ENCODE measurements around the gene SLC22A31. TPM values are rescaled to one million over a fixed set of nuclear protein-coding genes. Genes with fewer than 3 reads are reported as not detected.
A peak's percentile ranks its signal among the peaks of the same experiment; 100 is the strongest.

Gene SLC22A31
- total and polyA plus RNA-seq, 9 of the 15 experiments (the other 6 are each of a cell fraction or from before 2014, with no cell fraction given) = 0.29 to 2.2 (median 0.47) TPM; not detected in 3

DNA sequence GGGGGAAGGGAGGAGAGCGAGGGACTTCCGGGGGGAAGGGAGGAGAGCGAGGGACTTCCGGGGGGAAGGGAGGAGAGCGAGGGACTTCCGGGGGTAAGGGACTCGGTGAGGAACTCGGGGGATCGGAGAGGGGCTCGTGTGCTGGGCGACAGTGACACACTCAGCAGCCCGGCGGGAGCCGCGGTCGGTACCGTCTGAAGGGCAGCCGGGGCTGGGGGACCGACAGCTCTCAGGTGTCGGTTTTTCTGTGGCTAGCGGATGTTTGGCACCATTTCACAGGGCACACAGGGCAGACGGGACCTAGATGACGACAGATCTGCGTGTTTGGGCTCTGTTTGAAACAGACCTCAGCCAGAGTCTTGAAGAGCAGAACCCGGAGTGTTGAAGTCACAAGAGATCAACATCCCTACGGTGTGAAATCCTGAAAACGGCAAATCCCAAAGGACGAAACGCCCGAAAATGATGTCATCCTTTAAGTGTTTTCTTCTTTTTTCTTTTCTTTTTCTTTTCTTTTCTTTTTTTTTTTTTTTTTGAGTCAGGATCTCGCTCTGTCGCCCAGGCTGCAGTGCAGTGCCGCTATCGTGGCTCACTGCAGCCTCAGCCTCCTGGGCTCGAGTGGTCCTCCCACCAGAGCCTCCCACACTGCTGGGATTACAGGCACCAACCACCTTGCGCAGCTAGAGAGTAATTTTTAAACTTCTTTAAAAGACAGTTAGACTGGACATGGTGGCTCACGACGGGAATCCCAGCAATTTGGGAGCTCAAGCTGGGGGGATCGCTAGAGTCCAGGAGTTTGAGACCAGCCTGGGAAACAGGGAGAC lies 41.1 kb upstream of the SLC22A31 start (continued):
- TF ChIP-seq, protein P1, sequence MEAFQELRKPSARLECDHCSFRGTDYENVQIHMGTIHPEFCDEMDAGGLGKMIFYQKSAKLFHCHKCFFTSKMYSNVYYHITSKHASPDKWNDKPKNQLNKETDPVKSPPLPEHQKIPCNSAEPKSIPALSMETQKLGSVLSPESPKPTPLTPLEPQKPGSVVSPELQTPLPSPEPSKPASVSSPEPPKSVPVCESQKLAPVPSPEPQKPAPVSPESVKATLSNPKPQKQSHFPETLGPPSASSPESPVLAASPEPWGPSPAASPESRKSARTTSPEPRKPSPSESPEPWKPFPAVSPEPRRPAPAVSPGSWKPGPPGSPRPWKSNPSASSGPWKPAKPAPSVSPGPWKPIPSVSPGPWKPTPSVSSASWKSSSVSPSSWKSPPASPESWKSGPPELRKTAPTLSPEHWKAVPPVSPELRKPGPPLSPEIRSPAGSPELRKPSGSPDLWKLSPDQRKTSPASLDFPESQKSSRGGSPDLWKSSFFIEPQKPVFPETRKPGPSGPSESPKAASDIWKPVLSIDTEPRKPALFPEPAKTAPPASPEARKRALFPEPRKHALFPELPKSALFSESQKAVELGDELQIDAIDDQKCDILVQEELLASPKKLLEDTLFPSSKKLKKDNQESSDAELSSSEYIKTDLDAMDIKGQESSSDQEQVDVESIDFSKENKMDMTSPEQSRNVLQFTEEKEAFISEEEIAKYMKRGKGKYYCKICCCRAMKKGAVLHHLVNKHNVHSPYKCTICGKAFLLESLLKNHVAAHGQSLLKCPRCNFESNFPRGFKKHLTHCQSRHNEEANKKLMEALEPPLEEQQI (IDR thresholded peaks at IDR 0.05) = no peak
- TF ChIP-seq, protein P2, sequence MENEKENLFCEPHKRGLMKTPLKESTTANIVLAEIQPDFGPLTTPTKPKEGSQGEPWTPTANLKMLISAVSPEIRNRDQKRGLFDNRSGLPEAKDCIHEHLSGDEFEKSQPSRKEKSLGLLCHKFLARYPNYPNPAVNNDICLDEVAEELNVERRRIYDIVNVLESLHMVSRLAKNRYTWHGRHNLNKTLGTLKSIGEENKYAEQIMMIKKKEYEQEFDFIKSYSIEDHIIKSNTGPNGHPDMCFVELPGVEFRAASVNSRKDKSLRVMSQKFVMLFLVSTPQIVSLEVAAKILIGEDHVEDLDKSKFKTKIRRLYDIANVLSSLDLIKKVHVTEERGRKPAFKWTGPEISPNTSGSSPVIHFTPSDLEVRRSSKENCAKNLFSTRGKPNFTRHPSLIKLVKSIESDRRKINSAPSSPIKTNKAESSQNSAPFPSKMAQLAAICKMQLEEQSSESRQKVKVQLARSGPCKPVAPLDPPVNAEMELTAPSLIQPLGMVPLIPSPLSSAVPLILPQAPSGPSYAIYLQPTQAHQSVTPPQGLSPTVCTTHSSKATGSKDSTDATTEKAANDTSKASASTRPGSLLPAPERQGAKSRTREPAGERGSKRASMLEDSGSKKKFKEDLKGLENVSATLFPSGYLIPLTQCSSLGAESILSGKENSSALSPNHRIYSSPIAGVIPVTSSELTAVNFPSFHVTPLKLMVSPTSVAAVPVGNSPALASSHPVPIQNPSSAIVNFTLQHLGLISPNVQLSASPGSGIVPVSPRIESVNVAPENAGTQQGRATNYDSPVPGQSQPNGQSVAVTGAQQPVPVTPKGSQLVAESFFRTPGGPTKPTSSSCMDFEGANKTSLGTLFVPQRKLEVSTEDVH (IDR thresholded peaks at IDR 0.05; ENCODE audit: low read depth, partially characterized antibody) = peak; percentile 77
- TF ChIP-seq, protein P3, sequence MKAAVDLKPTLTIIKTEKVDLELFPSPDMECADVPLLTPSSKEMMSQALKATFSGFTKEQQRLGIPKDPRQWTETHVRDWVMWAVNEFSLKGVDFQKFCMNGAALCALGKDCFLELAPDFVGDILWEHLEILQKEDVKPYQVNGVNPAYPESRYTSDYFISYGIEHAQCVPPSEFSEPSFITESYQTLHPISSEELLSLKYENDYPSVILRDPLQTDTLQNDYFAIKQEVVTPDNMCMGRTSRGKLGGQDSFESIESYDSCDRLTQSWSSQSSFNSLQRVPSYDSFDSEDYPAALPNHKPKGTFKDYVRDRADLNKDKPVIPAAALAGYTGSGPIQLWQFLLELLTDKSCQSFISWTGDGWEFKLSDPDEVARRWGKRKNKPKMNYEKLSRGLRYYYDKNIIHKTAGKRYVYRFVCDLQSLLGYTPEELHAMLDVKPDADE (conservative IDR thresholded peaks at IDR 0.05; ENCODE audit: control insufficient read depth, low read depth, low read length) = peak; percentile 77
- TF ChIP-seq GATAD2A (IDR thresholded peaks at IDR 0.05) (0 out of 2 replicates have a peak, but pooled peaks have one; percentile 36), KLF10 (CRISPR knock-in tag; IDR thresholded peaks at IDR 0.05) (no peak), FOXK2 (conservative IDR thresholded peaks at IDR 0.05 in 1 of 2, IDR thresholded peaks at IDR 0.05 in 1 of 2; ENCODE audit: low read depth in 2 of 2) (peak in 1 of 2 experiments; percentile 51; a peak in 1 of 4 replicates), SRF (CRISPR knock-in tag; IDR thresholded peaks at IDR 0.05) (peak; percentile 36 to 57; a peak in 1 of 4 replicates), SMAD3 (CRISPR knock-in tag; conservative IDR thresholded peaks at IDR 0.05) (peak; percentile 84), TAL1 (IDR thresholded peaks at IDR 0.05) (no peak), CCNT2 (IDR thresholded peaks at IDR 0.05; ENCODE audit: borderline replicate concordance, extremely low read depth, insufficient read length, low read depth, low read length) (peak; percentile 31)
- TF ChIP-seq, protein P4, sequence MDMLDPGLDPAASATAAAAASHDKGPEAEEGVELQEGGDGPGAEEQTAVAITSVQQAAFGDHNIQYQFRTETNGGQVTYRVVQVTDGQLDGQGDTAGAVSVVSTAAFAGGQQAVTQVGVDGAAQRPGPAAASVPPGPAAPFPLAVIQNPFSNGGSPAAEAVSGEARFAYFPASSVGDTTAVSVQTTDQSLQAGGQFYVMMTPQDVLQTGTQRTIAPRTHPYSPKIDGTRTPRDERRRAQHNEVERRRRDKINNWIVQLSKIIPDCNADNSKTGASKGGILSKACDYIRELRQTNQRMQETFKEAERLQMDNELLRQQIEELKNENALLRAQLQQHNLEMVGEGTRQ (CRISPR knock-in tag; IDR thresholded peaks at IDR 0.05) = no peak
- TF ChIP-seq, protein P5, sequence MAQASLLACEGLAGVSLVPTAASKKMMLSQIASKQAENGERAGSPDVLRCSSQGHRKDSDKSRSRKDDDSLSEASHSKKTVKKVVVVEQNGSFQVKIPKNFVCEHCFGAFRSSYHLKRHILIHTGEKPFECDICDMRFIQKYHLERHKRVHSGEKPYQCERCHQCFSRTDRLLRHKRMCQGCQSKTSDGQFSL (CRISPR knock-in tag; IDR thresholded peaks at IDR 0.05) = 0 out of 2 replicates have a peak, but pooled peaks have one; percentile 11
- TF ChIP-seq, protein P5 (tag; IDR thresholded peaks at IDR 0.05) = 0 out of 4 replicates have a peak, but pooled peaks of 1 of the 2 experiments have one; percentile 43
- TF ChIP-seq, protein P6, sequence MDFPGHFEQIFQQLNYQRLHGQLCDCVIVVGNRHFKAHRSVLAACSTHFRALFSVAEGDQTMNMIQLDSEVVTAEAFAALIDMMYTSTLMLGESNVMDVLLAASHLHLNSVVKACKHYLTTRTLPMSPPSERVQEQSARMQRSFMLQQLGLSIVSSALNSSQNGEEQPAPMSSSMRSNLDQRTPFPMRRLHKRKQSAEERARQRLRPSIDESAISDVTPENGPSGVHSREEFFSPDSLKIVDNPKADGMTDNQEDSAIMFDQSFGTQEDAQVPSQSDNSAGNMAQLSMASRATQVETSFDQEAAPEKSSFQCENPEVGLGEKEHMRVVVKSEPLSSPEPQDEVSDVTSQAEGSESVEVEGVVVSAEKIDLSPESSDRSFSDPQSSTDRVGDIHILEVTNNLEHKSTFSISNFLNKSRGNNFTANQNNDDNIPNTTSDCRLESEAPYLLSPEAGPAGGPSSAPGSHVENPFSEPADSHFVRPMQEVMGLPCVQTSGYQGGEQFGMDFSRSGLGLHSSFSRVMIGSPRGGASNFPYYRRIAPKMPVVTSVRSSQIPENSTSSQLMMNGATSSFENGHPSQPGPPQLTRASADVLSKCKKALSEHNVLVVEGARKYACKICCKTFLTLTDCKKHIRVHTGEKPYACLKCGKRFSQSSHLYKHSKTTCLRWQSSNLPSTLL (IDR thresholded peaks at IDR 0.05) = 0 out of 2 replicates have a peak, but pooled peaks have one; percentile 43
